K562 (cell line): ENCODE data around the gene TCEANC2. TPM values are rescaled to one million over a fixed set of nuclear protein-coding genes. Genes with fewer than 3 reads are reported as not detected.

Experiments used
- ATAC-seq: fragments of 200-7000 bp; cut with Tn5 transposase; 3 replicates; pipeline ENCODE4 v1.9.1; 2020; ENCODE audit warnings: moderate library complexity
- BruUV-seq: library from RNA; stranded (reverse); fragments of 400-500 nt; replicated peaks from 2 replicates; lab custom pipeline; 2021; lab: Mats Ljungman, UMichigan
- CTCF ChIA-PET: fragments of 300-600 bp; formaldehyde crosslinking; extraction: SDS; loops from one replicate; lab custom pipeline; 2021; ENCODE audit warnings: low intra/inter-chr PET ratio; lab: Yijun Ruan, JAX
- POLR2A ChIA-PET: fragments of 300-600, 350-650 bp; sonication (Branson Sonifier 250); formaldehyde crosslinking; extraction: SDS; loops from one replicate; lab custom pipeline; 2021; ENCODE audit warnings: antibody characterized with exemption, inconsistent platforms; lab: Yijun Ruan, JAX
- DNase-seq, 4 experiments: peaks; one replicate each; pipeline versions ENCODE4 v3.0.0 to v3.0.0-alpha.2; 2011 to 2018; ENCODE audit warnings: low spot score in 3 of 4, mixed read lengths in 3 of 4; ENCODE audit errors: extremely low read depth in 1 of 4
- FAIRE-seq: peaks from 2 replicates; lab custom pipeline; 2011; peaks lifted over from hg19 to GRCh38; lab: Jason Lieb, UNC
- H2AFZ ChIP-seq: 2 replicates; pipeline ENCODE4 v1.6.0; 2011; ENCODE audit warnings: low read depth, low read length, control low read depth, inconsistent platforms
- H3K27ac ChIP-seq: fragments of 200-600 bp; 3 replicates; pipeline ENCODE4 v1.8.0; 2011; ENCODE audit warnings: low read depth, mild to moderate bottlenecking, control low read depth, inconsistent platforms, low read length, moderate library complexity, mixed read lengths; ENCODE audit errors: extremely low read depth
- H3K27me3 ChIP-seq, 2 experiments: fragments of 300-600 bp in 1 of 2; 2 replicates in 1 of 2; 3 replicates in 1 of 2; pipeline versions ENCODE4 v1.6.0 to v1.8.0; 2011; ENCODE audit warnings: inconsistent platforms in 2 of 2, low read length in 2 of 2, mild to moderate bottlenecking in 1 of 2, mixed read lengths in 1 of 2, moderate library complexity in 1 of 2; ENCODE audit not compliant: control insufficient read depth in 2 of 2, insufficient read depth in 2 of 2
- H3K36me3 ChIP-seq: fragments of 300-600 bp; 3 replicates; pipeline ENCODE4 v1.8.0; 2011; ENCODE audit warnings: mild to moderate bottlenecking, low read length, inconsistent platforms; ENCODE audit not compliant: control insufficient read depth, insufficient read depth
- H3K4me1 ChIP-seq, 2 experiments: fragments of 200-600 bp in 1 of 2; replicated peaks in 1 of 2; 2 replicates in 1 of 2; 3 replicates in 1 of 2; pipeline versions ENCODE4 v1.5.1 to v1.8.0; 2011; ENCODE audit warnings: inconsistent platforms in 2 of 2, low read length in 2 of 2, mild to moderate bottlenecking in 1 of 2, mixed read lengths in 1 of 2, moderate library complexity in 1 of 2; ENCODE audit not compliant: control insufficient read depth in 2 of 2, insufficient read depth in 2 of 2
- H3K4me2 ChIP-seq: 2 replicates; pipeline ENCODE4 v1.6.1; 2011; ENCODE audit warnings: low read length, control low read depth, inconsistent platforms, mixed read lengths; ENCODE audit not compliant: insufficient read depth
- H3K4me3 ChIP-seq: fragments of 200-600 bp; sonication (generic), shearing (Covaris generic); 2 replicates; pipeline ENCODE4 v1.5.1; 2016; ENCODE audit warnings: control low read depth, inconsistent platforms
- H3K79me2 ChIP-seq: fragments of 200-600 bp; 3 replicates; pipeline ENCODE4 v1.8.0; 2011; ENCODE audit warnings: low read length, inconsistent platforms; ENCODE audit not compliant: control insufficient read depth, insufficient read depth
- H3K9ac ChIP-seq, 2 experiments: 2 replicates each; pipeline versions ENCODE4 v1.6.0 to v1.6.1; 2011; ENCODE audit warnings: low read depth in 2 of 2, low read length in 2 of 2, control low read depth in 1 of 2, inconsistent platforms in 1 of 2, mild to moderate bottlenecking in 1 of 2, mixed read lengths in 1 of 2; ENCODE audit not compliant: insufficient read depth in 1 of 2
- H3K9me1 ChIP-seq: one replicate; pipeline ENCODE4 v1.6.0; 2011; ENCODE audit warnings: inconsistent platforms, mild to moderate bottlenecking, low read length, moderate library complexity; ENCODE audit not compliant: control insufficient read depth, insufficient read depth
- H3K9me3 ChIP-seq: replicated peaks from 2 replicates; pipeline ENCODE4 v1.5.1; 2011; ENCODE audit warnings: low read depth, low read length, inconsistent platforms; ENCODE audit not compliant: control insufficient read depth, insufficient read depth
- H4K20me1 ChIP-seq: replicated peaks from 2 replicates; pipeline ENCODE4 v1.6.1; 2011; ENCODE audit warnings: low read length, inconsistent platforms, mixed read lengths; ENCODE audit not compliant: control insufficient read depth, insufficient read depth
- ASH1L ChIP-seq: fragments of 450-650 bp; IDR thresholded peaks from 2 replicates; pipeline ENCODE4 v1.6.1; 2018; ENCODE audit warnings: borderline replicate concordance, mild to moderate bottlenecking, low read depth; ENCODE audit not compliant: partially characterized antibody
- CBFA2T3 ChIP-seq: fragments of 450-650 bp; IDR thresholded peaks from 2 replicates; pipeline ENCODE4 v1.6.1; 2017
- CBX5 ChIP-seq: IDR thresholded peaks from 2 replicates; pipeline ENCODE4 v1.6.1; 2014; ENCODE audit warnings: low read depth, borderline replicate concordance
- CCAR2 ChIP-seq: fragments of 200-400 bp; formaldehyde crosslinking; IDR thresholded peaks from 2 replicates; pipeline ENCODE4 v1.6.1; 2017; ENCODE audit warnings: mild to moderate bottlenecking, low read depth, low read length
- CREM ChIP-seq: IDR thresholded peaks from 2 replicates; pipeline ENCODE4 v1.6.1; 2014; ENCODE audit warnings: antibody characterized with exemption, low read depth
- EP300 ChIP-seq: IDR thresholded peaks from 2 replicates; pipeline ENCODE4 v1.6.1; 2012; ENCODE audit warnings: low read length, improper control_type of control experiment
- GATAD2A ChIP-seq: fragments of 450-650 bp; IDR thresholded peaks from 2 replicates; pipeline ENCODE4 v1.6.1; 2017
- GTF2E2 ChIP-seq: fragments of 200-800 bp; sonication (Bioruptor generic); IDR thresholded peaks from 2 replicates; pipeline ENCODE4 v1.6.1; 2016; ENCODE audit warnings: missing genetic modification characterization, missing compliant biosample characterization
- LCOR ChIP-seq: sonication (generic); formaldehyde crosslinking; IDR thresholded peaks from 2 replicates; pipeline ENCODE4 v1.8.0; 2022; ENCODE audit warnings: mild to moderate bottlenecking, missing genetic modification reagents
- NFIC ChIP-seq: fragments of 450-650 bp; IDR thresholded peaks from 2 replicates; pipeline ENCODE4 v1.6.1; 2017; ENCODE audit warnings: mild to moderate bottlenecking, inconsistent platforms
- NR2C1 ChIP-seq, 2 experiments: fragments of 450-650 bp; IDR thresholded peaks; 2 replicates each; pipeline ENCODE4 v1.6.1; 2017; ENCODE audit warnings: mild to moderate bottlenecking in 2 of 2, antibody characterized with exemption in 1 of 2, inconsistent platforms in 1 of 2, missing compliant biosample characterization in 1 of 2, missing genetic modification characterization in 1 of 2
- POU5F1 ChIP-seq: fragments of 150-350 bp; IDR thresholded peaks from 2 replicates; pipeline ENCODE4 v1.6.1; 2014; ENCODE audit warnings: borderline replicate concordance, low read length, low read depth, mild to moderate bottlenecking; ENCODE audit not compliant: partially characterized antibody
- PTBP1 ChIP-seq: fragments of 200-400 bp; formaldehyde crosslinking; IDR thresholded peaks from 2 replicates; pipeline ENCODE4 v1.6.1; 2017; ENCODE audit warnings: low read depth, low read length
- RFX5 ChIP-seq: IDR thresholded peaks from 2 replicates; pipeline ENCODE4 v1.6.1; 2011; ENCODE audit warnings: low read depth, mild to moderate bottlenecking, improper control_type of control experiment, low read length
- STAT5B ChIP-seq: fragments of 250-450 bp; sonication (Bioruptor Pico); IDR thresholded peaks from 2 replicates; pipeline ENCODE4 v1.8.0; 2021; ENCODE audit warnings: mild to moderate bottlenecking, inconsistent platforms
- TRIM24 ChIP-seq, 2 experiments: fragments of 450-650 bp; IDR thresholded peaks; 2 replicates each; pipeline ENCODE4 v1.6.1; 2016
- ZNF76 ChIP-seq: fragments of 250-450 bp; sonication (Bioruptor Pico); IDR thresholded peaks from 2 replicates; pipeline ENCODE4 v1.4.0; 2020; ENCODE audit warnings: mild to moderate bottlenecking, moderate library complexity, borderline replicate concordance
- WGBS: fragments of 100-300 bp; shearing (Covaris generic); methylation state at CpG from one replicate; pipeline ENCODE4 v1.1.6; 2016; ENCODE audit warnings: low coverage, mixed read lengths; ENCODE audit not compliant: insufficient coverage; ENCODE audit errors: missing lambda C conversion rate; 5-methylcytosine and 5-hydroxymethylcytosine counted together
- in situ Hi-C: fragments of 300-500 bp; cut with MboI; formaldehyde crosslinking; loops from 4 replicates; pipeline ENCODE4 v1.15.0; 2018; ENCODE audit warnings: inconsistent platforms, mixed read lengths
- intact Hi-C: fragments of 100-400 bp; cut with micrococcal nuclease; formaldehyde crosslinking; loops from 2 replicates; pipeline ENCODE4 v1.14.2; 2022
- polyA plus RNA-seq, 8 experiments: library from polyadenylated mRNA; depleted of rRNA in 4 of 8; stranded (reverse) in 5 of 8; unstranded in 3 of 8; fragments of >200 nt; fragmentation: Nextera tagmentation in 2 of 8; fragmentation: Illumina TruSeq in 1 of 8; extraction: Ambion mirVana in 2 of 8; extraction: Trizol in 1 of 8; gene quantifications; 2 replicates each; pipeline versions ENCODE4 v1.2.1 to v1.2.3, GENCODE V29; 2011 to 2014; ENCODE audit warnings: inconsistent platforms in 1 of 8, missing spikeins in 1 of 8
- total RNA-seq, 7 experiments: library from RNA; depleted of rRNA in 6 of 7; stranded (reverse); fragments of >200 nt in 6 of 7; fragmentation: Illumina TruSeq in 2 of 7; extraction: Trizol in 2 of 7; gene quantifications; 2 replicates each; pipeline versions ENCODE4 v1.2.1 to v1.2.3, GENCODE V29; 2011 to 2021; ENCODE audit warnings: low replicate concordance in 1 of 7
- TF ChIP-seq, protein P1 (sequence below): IDR thresholded peaks from 3 replicates; pipeline ENCODE4 v1.6.1; 2011; ENCODE audit warnings: borderline replicate concordance, mild to moderate bottlenecking; ENCODE audit not compliant: insufficient read length, insufficient read depth
- TF ChIP-seq, protein P2 (sequence below): fragments of 450-650 bp; formaldehyde crosslinking; IDR thresholded peaks from 2 replicates; pipeline ENCODE4 v1.4.0; 2022; ENCODE audit warnings: mild to moderate bottlenecking, moderate library complexity
- TF ChIP-seq, protein P3 (sequence below): fragments of 450-650 bp; conservative IDR thresholded peaks from 2 replicates; pipeline ENCODE4 v1.6.1; 2016; ENCODE audit warnings: missing genetic modification characterization, low read depth, mild to moderate bottlenecking, missing compliant biosample characterization, moderate library complexity

The TCEANC2 gene
- total and polyA plus RNA-seq, 9 of the 15 experiments (the other 6 are each of a cell fraction or from before 2014, with no cell fraction given) = 3.3 to 10.2 (median 7.0) TPM

DNA sequence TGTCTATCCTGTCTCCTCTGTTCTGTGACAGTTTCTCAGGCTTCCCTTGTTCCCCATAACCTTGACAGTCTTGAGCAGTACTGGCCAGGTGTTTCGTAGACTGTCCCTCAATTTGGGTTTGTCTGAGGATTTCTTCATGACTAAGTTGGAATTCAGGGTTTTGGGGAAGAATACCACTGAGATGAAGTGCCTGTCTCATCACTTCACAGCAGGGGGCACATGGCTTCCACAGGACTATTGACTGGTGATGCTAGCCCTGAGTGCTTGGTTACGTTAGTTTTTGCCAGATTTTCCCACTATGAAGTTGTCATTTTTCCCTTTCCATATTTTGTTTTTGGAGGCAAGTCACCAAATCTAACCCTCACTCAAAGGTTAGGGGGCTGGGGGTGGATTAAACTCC, 53.7 kb downstream of the TCEANC2 start (continued):
- TF ChIP-seq, protein P1, sequence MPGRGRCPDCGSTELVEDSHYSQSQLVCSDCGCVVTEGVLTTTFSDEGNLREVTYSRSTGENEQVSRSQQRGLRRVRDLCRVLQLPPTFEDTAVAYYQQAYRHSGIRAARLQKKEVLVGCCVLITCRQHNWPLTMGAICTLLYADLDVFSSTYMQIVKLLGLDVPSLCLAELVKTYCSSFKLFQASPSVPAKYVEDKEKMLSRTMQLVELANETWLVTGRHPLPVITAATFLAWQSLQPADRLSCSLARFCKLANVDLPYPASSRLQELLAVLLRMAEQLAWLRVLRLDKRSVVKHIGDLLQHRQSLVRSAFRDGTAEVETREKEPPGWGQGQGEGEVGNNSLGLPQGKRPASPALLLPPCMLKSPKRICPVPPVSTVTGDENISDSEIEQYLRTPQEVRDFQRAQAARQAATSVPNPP = no peak

DNA sequence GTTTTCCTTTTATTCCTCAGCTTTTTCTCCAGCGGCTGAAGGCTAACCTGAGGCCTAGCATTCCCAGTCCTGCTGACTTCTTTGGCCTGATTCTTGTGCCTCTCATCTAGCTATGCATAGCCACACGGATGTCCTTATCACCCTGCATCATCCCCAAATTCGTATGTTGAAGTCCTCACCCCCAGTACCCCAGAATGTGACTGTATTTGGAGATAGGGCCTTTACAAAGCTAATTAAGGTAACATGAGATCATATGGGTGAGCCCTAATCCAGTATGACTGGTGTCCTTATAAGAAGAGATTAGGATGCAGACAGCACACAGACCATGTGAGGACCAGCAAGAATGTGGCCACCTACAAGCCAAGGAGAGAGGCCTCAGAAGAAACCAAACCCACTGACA, 54.7 kb downstream of the TCEANC2 start:
- H3K79me2 ChIP-seq = no peaks in the 10 kb centered on the region
- POLR2A ChIA-PET = interaction anchor here (0.7 to 2.2 kb wide), 2 partner anchors 9 to 20 kb away, joined by 3 to 9 read pairs; no protein-coding TSS in a partner anchor
- FAIRE-seq (peak; percentile 35), DNase-seq (peak; percentile 37 to 79 (median 60)), ATAC-seq (peak; percentile 23; the same call in 2 of the 3 replicates)
- no peak overlapping the region for H3K9ac ChIP-seq
- no peaks in the 10 kb centered on the region for H3K36me3 ChIP-seq
- no peaks in the 10 kb centered on the region for H3K9me3 ChIP-seq
- CTCF ChIA-PET = interaction anchor here (0.7 kb wide), 1 partner anchor 517 kb away, joined by 3 read pairs; no protein-coding TSS in a partner anchor
- in situ Hi-C loops (no loop called here), intact Hi-C loops (no loop called here)
- peaks cover 5 to 6% of the 10 kb centered on the region in 2 experiments; a peak in 3 of 5 replicates for H3K4me1 ChIP-seq
- H2AFZ ChIP-seq = no peak overlapping the region
- no peak overlapping the region for H3K27ac ChIP-seq
- no peaks in the 10 kb centered on the region for H4K20me1 ChIP-seq
- 11% methylated on average over 3 of the region's 3 CpGs for WGBS
- no peak overlapping the region for H3K4me3 ChIP-seq
- no peaks in the 10 kb centered on the region for H3K27me3 ChIP-seq
- H3K9me1 ChIP-seq = no peaks in the 10 kb centered on the region
- peak overlapping the region; percentile 14; the same call in 1 of the 2 replicates for H3K4me2 ChIP-seq
- BruUV-seq = no TSS peak
- TF ChIP-seq GATAD2A (no peak), EP300 (no peak; the same call in 1 of the 2 replicates), NFIC (peak; percentile 44; the same call in 1 of the 2 replicates), NR2C1 (IDR thresholded peaks at IDR 0.05) (no peak), NR2C1 (tag; IDR thresholded peaks at IDR 0.05) (no peak), PTBP1 (no peak), CCAR2 (no peak), LCOR (CRISPR knock-in tag) (peak; percentile 100), CBX5 (no peak), CBFA2T3 (peak; percentile 95), ZNF76 (CRISPR knock-in tag) (no peak), RFX5 (no peak), CREM (0 out of 2 replicates have a peak, but pooled peaks have one; percentile 25), GTF2E2 (tag) (no peak), STAT5B (CRISPR knock-in tag) (no peak), POU5F1 (no peak), TRIM24 (IDR thresholded peaks at IDR 0.05) (peak in 1 of 2 experiments; percentile 67; a peak in 1 of 4 replicates), ASH1L (no peak)
- TF ChIP-seq, protein P2, sequence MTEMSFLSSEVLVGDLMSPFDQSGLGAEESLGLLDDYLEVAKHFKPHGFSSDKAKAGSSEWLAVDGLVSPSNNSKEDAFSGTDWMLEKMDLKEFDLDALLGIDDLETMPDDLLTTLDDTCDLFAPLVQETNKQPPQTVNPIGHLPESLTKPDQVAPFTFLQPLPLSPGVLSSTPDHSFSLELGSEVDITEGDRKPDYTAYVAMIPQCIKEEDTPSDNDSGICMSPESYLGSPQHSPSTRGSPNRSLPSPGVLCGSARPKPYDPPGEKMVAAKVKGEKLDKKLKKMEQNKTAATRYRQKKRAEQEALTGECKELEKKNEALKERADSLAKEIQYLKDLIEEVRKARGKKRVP (CRISPR knock-in tag) = no peak
- TF ChIP-seq, protein P3, sequence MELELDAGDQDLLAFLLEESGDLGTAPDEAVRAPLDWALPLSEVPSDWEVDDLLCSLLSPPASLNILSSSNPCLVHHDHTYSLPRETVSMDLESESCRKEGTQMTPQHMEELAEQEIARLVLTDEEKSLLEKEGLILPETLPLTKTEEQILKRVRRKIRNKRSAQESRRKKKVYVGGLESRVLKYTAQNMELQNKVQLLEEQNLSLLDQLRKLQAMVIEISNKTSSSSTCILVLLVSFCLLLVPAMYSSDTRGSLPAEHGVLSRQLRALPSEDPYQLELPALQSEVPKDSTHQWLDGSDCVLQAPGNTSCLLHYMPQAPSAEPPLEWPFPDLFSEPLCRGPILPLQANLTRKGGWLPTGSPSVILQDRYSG (tag) = no peak
